Measurements from ENCODE around the gene TRPT1.

The TRPT1 gene

GRCh38 chr11:64229090-64229743 is 3.2 kb upstream of the TRPT1 start:
- DNase-seq, result no peak

GRCh38 chr11:64227405-64227956 is 1.5 kb upstream of the TRPT1 start:
- no peak for DNase-seq

- DNase-seq, result no peak
These were observed 593 bp upstream of the TRPT1 start for GRCh38 chr11:64226507-64227051.

GRCh38 chr11:64224891-64225607 is 937 bp downstream of the TRPT1 start:
- DNase-seq, result no peak

- no peak for DNase-seq
These were observed 1.7 kb downstream of the TRPT1 start for GRCh38 chr11:64224151-64224890.

- DNase-seq, result no peak
These were observed 2.9 kb downstream of the TRPT1 start for GRCh38 chr11:64223001-64223651.

- DNase-seq, result peak; percentile 34 to 48
These were observed 3.4 kb downstream of the TRPT1 start for GRCh38 chr11:64222651-64223000.

GRCh38 chr11:64220798-64221197 is 5.2 kb downstream of the TRPT1 start:
- no peak for DNase-seq

GRCh38 chr11:64220271-64220670 is 5.7 kb downstream of the TRPT1 start:
- no peak for DNase-seq

- no peak for DNase-seq
These were observed 6.2 kb downstream of the TRPT1 start for GRCh38 chr11:64219755-64220154.

GRCh38 chr11:64219354-64219684 is 6.7 kb downstream of the TRPT1 start:
- DNase-seq, result no peak

GRCh38 chr11:64218628-64219353 is 7.2 kb downstream of the TRPT1 start:
- DNase-seq, result no peak

- DNase-seq, result no peak
These were observed 9.1 kb downstream of the TRPT1 start for GRCh38 chr11:64216879-64217278.

GRCh38 chr11:64211181-64211872 is 14.7 kb downstream of the TRPT1 start:
- DNase-seq, result no peak

- no peak for DNase-seq
These were observed 15.5 kb downstream of the TRPT1 start for GRCh38 chr11:64210301-64211020.

- DNase-seq, result no peak
These were observed 16.5 kb downstream of the TRPT1 start for GRCh38 chr11:64209563-64209843.

- no peak for DNase-seq
These were observed 17.0 kb downstream of the TRPT1 start for GRCh38 chr11:64208796-64209562.

- DNase-seq, result no peak
These were observed 17.7 kb downstream of the TRPT1 start for GRCh38 chr11:64208086-64208795.

GRCh38 chr11:64207256-64208085 is 18.5 kb downstream of the TRPT1 start:
- DNase-seq, result no peak

Measured in NCI-H187 (cell line).